Neural crest cell (in vitro differentiated cells): ENCODE measurements around the gene NHSL2. TPM values are rescaled to one million over a fixed set of nuclear protein-coding genes. Genes with fewer than 3 reads are reported as not detected.

Experiments
- DNase-seq: peaks from one replicate; pipeline ENCODE4 v3.0.0; 2021; ENCODE audit warnings: low read depth, mixed read lengths, low spot score
- H3K27ac Mint-ChIP-seq: one replicate; pipeline ENCODE4 v1.8.0; 2021; ENCODE audit warnings: mild to moderate bottlenecking, mixed read lengths; ENCODE audit not compliant: unreplicated experiment
- H3K27me3 Mint-ChIP-seq: 2 replicates; pipeline ENCODE4 v1.8.0; 2021; ENCODE audit warnings: low read depth, mild to moderate bottlenecking, mixed read lengths
- H3K36me3 Mint-ChIP-seq: 2 replicates; pipeline ENCODE4 v1.8.0; 2021; ENCODE audit warnings: low read depth, mild to moderate bottlenecking, mixed read lengths
- H3K4me1 Mint-ChIP-seq: 2 replicates; pipeline ENCODE4 v1.8.0; 2021; ENCODE audit warnings: mixed read lengths
- H3K4me3 Mint-ChIP-seq: one replicate; pipeline ENCODE4 v1.8.0; 2021; ENCODE audit warnings: mild to moderate bottlenecking, mixed read lengths
- H3K9me3 Mint-ChIP-seq: 2 replicates; pipeline ENCODE4 v1.8.0; 2021; ENCODE audit warnings: mixed read lengths
- total RNA-seq: library from RNA; stranded (reverse); gene quantifications from 2 replicates; pipeline ENCODE4 v1.2.1, GENCODE V29; 2021
- TF ChIP-seq, protein P1 (sequence below): fragments of 200-600 bp; sonication (generic); conservative IDR thresholded peaks from 2 replicates; pipeline ENCODE4 v1.5.0; 2021; ENCODE audit warnings: antibody characterized with exemption, mild to moderate bottlenecking

NHSL2 gene
- total RNA-seq, 1 donor from 2014 or later = 9.9 TPM

DNA sequence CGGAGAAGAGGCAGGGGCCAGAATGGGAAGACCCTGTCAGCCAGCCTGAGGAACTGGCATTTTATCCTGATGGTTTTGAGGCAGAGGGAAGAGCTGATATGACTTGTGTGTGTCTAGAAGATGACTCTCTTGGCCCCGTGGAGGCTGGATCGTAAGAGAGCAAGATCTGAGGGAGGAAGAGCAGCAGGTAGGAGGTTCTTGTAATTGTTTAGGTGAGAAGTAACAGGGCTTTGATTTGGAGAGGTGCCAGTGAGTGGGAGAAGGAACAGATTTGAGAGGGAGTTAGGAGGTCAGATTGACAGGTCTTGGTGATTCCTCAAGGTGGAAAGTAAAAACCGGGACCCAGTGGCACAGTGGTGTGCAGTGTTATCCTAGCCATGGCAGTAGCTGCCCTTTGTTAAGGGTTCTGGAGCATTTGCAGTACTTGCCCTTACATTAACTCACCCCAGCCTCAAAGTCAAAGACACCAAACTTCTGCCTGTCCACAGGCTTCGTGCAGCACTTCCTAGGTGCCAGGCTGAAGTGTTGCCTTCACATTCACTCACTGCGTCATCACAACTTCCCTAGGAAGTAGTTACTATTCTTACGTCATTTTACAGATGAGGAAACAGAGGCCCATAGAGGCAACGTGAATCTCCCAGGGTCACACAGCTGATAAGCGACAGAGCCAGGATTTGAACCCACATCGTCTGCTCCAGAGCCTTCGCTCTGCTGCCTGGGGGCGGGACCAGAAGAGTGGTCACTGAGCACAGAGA lies 197.4 kb downstream of the NHSL2 start:
- peaks cover 14% of the 10 kb centered on the region for H3K4me1 Mint-ChIP-seq
- H3K27ac Mint-ChIP-seq = no peak overlapping the region
- H3K4me3 Mint-ChIP-seq = no peak overlapping the region
- TF ChIP-seq, protein P1, sequence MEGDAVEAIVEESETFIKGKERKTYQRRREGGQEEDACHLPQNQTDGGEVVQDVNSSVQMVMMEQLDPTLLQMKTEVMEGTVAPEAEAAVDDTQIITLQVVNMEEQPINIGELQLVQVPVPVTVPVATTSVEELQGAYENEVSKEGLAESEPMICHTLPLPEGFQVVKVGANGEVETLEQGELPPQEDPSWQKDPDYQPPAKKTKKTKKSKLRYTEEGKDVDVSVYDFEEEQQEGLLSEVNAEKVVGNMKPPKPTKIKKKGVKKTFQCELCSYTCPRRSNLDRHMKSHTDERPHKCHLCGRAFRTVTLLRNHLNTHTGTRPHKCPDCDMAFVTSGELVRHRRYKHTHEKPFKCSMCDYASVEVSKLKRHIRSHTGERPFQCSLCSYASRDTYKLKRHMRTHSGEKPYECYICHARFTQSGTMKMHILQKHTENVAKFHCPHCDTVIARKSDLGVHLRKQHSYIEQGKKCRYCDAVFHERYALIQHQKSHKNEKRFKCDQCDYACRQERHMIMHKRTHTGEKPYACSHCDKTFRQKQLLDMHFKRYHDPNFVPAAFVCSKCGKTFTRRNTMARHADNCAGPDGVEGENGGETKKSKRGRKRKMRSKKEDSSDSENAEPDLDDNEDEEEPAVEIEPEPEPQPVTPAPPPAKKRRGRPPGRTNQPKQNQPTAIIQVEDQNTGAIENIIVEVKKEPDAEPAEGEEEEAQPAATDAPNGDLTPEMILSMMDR = no peak
- peaks cover 11% of the 10 kb centered on the region for H3K36me3 Mint-ChIP-seq
- H3K27me3 Mint-ChIP-seq = no peaks in the 10 kb centered on the region
- peaks cover 3% of the 10 kb centered on the region for H3K9me3 Mint-ChIP-seq
- DNase-seq = no peak

DNA sequence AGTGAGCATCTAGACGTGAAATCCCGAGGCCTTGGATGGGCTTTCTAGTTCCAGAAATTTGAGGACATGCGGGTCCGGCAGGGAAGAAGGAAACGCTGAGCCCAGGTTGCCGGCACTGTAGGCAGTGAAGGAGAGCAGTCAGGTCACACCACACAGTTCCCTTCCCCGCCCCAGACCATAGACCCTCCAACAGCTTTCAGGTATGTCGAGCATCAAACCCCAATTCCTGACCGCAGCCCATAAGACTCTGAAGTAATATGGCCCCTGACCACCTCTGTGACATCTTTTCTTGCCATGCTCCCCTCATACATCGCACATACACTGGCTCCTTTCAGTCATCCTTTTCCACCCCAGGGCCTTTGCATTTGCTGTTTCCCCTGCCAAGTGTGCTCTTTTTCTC lies 198.0 kb downstream of the NHSL2 start:
- TF ChIP-seq, protein P1 = no peak
- peaks cover 3% of the 10 kb centered on the region for H3K9me3 Mint-ChIP-seq
- H3K4me1 Mint-ChIP-seq = peaks cover 14% of the 10 kb centered on the region
- H3K36me3 Mint-ChIP-seq = peaks cover 11% of the 10 kb centered on the region
- no peak for DNase-seq
- H3K27me3 Mint-ChIP-seq = no peaks in the 10 kb centered on the region
- H3K27ac Mint-ChIP-seq = no peak overlapping the region
- H3K4me3 Mint-ChIP-seq = no peak overlapping the region

DNA sequence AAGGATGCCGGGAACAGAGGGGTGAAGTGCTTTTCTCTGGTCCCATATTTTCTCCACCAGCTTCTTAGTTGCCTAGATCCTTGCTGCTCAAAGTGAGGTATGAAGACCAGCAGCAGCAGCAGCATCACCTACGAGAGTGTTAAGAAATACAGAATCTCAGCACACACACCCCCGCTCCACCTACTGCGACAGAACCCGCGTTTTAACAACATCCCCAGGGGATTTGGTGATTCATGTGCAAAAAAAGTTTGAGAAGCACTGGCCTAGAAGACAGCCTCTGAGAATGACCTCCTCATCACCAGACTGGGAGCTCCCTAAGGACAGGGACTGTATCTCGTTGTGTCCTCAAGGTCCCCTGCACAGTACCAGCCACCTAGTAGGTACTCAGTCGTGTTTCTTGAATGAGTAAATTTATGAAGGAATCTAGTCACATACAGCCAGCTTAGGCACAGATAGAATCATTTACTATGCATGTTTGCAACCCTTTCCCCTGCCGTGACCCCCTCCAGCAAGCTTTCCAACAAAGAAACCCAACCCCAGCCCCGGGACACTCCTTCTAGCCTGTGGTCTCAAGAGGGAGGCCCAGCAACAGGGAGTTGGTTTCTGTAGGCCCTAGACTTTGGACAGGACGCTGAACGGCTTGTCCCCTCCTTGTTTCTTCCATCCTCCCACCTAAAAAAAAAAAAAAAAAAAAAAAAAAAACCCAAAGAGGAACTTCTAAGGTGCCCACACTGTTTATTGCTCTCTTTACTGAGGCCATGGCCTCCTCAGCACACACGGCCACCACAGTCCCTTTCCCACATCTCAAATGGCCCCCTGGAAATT lies 199.6 kb downstream of the NHSL2 start:
- no peak overlapping the region for H3K27ac Mint-ChIP-seq
- no peak overlapping the region for H3K4me3 Mint-ChIP-seq
- peaks cover 7% of the 10 kb centered on the region for H3K36me3 Mint-ChIP-seq
- TF ChIP-seq, protein P1 = no peak
- H3K9me3 Mint-ChIP-seq = peaks cover 3% of the 10 kb centered on the region
- H3K27me3 Mint-ChIP-seq = no peaks in the 10 kb centered on the region
- DNase-seq = no peak
- H3K4me1 Mint-ChIP-seq = peaks cover 29% of the 10 kb centered on the region

- Mint-ChIP-seq H3K4me3 (no peak overlapping the region), H3K27ac (no peak overlapping the region), H3K27me3 (no peaks in the 10 kb centered on the region), H3K4me1 (peaks cover 34% of the 10 kb centered on the region), H3K36me3 (peaks cover 7% of the 10 kb centered on the region), H3K9me3 (peaks cover 3% of the 10 kb centered on the region)
- no peak for DNase-seq
- TF ChIP-seq, protein P1 = no peak
Measured at GRCh38 chrX:72110876-72111708, 200.4 kb downstream of the NHSL2 start.

GRCh38 chrX:72113461-72113860 lies 202.8 kb downstream of the NHSL2 start:
- Mint-ChIP-seq H3K27me3 (no peaks in the 10 kb centered on the region), H3K4me3 (no peak overlapping the region), H3K27ac (no peak overlapping the region), H3K9me3 (peaks cover 3% of the 10 kb centered on the region), H3K36me3 (peaks cover 4% of the 10 kb centered on the region), H3K4me1 (peaks cover 26% of the 10 kb centered on the region)
- TF ChIP-seq, protein P1 = no peak
- DNase-seq = no peak
